Measurements from ENCODE around the gene CACNA2D1.

CACNA2D1 gene

GRCh38 chr7:81925530-81925929 lies 518.0 kb downstream of the CACNA2D1 start:
- no peak overlapping the region for H4K91ac ChIP-seq (ENCODE audit: low read depth, low read length, poor library complexity)
- DNase-seq (ENCODE audit: low spot score), result no peak
- no peaks in the 10 kb centered on the region for H3K9me3 ChIP-seq (replicated peaks in 1 of 2; ENCODE audit: control insufficient read depth in 2 of 2, insufficient read depth in 1 of 2, low read depth in 1 of 2, low read length in 2 of 2)
- H4K8ac ChIP-seq (ENCODE audit: low read depth, low read length), result no peak overlapping the region
- H3K9ac ChIP-seq (ENCODE audit: low read depth, low read length, poor library complexity), result no peak overlapping the region
- no peak overlapping the region for H2BK12ac ChIP-seq (ENCODE audit: low read length)
- no peak overlapping the region for H3K18ac ChIP-seq (ENCODE audit: low read length)
- H3K27ac ChIP-seq (replicated peaks; ENCODE audit: low read length), result no peak overlapping the region
- no peak overlapping the region for H2AFZ ChIP-seq (ENCODE audit: low read length)
- no peak overlapping the region for H3K23ac ChIP-seq (ENCODE audit: low read depth, low read length, poor library complexity)
- no peaks in the 10 kb centered on the region for H3K27me3 ChIP-seq (ENCODE audit: control insufficient read depth in 3 of 3, insufficient read depth in 3 of 3, low read depth in 1 of 3, low read length in 3 of 3)
- H3K4me3 ChIP-seq (ENCODE audit: low read length in 2 of 2), result no peak overlapping the region
- no peak overlapping the region for H3K4me2 ChIP-seq (ENCODE audit: insufficient read depth, low read length, poor library complexity, severe bottlenecking)
- H3K36me3 ChIP-seq (replicated peaks in 1 of 2; ENCODE audit: control insufficient read depth in 2 of 2, insufficient read depth in 2 of 2, low read length in 2 of 2), result no peaks in the 10 kb centered on the region
- no peak overlapping the region for H2BK5ac ChIP-seq (ENCODE audit: low read length)
- H3K4me1 ChIP-seq (ENCODE audit: control insufficient read depth in 2 of 2, insufficient read depth in 1 of 2, low read depth in 1 of 2, low read length in 2 of 2), result peaks cover 1 to 12% of the 10 kb centered on the region in 2 donors
- no peak overlapping the region for H2BK15ac ChIP-seq (ENCODE audit: low read length)
- H2AK5ac ChIP-seq (ENCODE audit: low read depth, low read length), result no peak overlapping the region
- H3K79me1 ChIP-seq (ENCODE audit: low read depth, low read length), result no peaks in the 10 kb centered on the region
- WGBS, 2 donors (ENCODE audit: extremely low coverage in 2 of 2, insufficient read length in 2 of 2, insufficient replicate concordance in 1 of 2), result no CpG with 5 or more reads among the region's 3 CpGs
- no peak overlapping the region for H3K14ac ChIP-seq (ENCODE audit: low read length)
- no peak overlapping the region for H2BK120ac ChIP-seq (ENCODE audit: low read depth, low read length)
- H3K4ac ChIP-seq (ENCODE audit: low read length), result no peak overlapping the region

GRCh38 chr7:81924494-81924893 lies 519.1 kb downstream of the CACNA2D1 start:
- Histone ChIP-seq H3K4me1 (ENCODE audit: control insufficient read depth in 2 of 2, insufficient read depth in 1 of 2, low read depth in 1 of 2, low read length in 2 of 2) (peaks cover 1 to 12% of the 10 kb centered on the region in 2 donors), H3K4me2 (ENCODE audit: insufficient read depth, low read length, poor library complexity, severe bottlenecking) (no peak overlapping the region), H2BK15ac (ENCODE audit: low read length) (no peak overlapping the region), H3K9ac (ENCODE audit: low read depth, low read length, poor library complexity) (no peak overlapping the region), H4K91ac (ENCODE audit: low read depth, low read length, poor library complexity) (no peak overlapping the region), H3K4ac (ENCODE audit: low read length) (no peak overlapping the region), H3K14ac (ENCODE audit: low read length) (no peak overlapping the region), H4K8ac (ENCODE audit: low read depth, low read length) (no peak overlapping the region), H3K79me1 (ENCODE audit: low read depth, low read length) (no peaks in the 10 kb centered on the region), H2AK5ac (ENCODE audit: low read depth, low read length) (no peak overlapping the region), H3K36me3 (replicated peaks in 1 of 2; ENCODE audit: control insufficient read depth in 2 of 2, insufficient read depth in 2 of 2, low read length in 2 of 2) (no peaks in the 10 kb centered on the region), H3K4me3 (ENCODE audit: low read length in 2 of 2) (no peak overlapping the region), H3K27ac (replicated peaks; ENCODE audit: low read length) (no peak overlapping the region), H2BK12ac (ENCODE audit: low read length) (no peak overlapping the region), H2AFZ (ENCODE audit: low read length) (no peak overlapping the region), H3K27me3 (ENCODE audit: control insufficient read depth in 3 of 3, insufficient read depth in 3 of 3, low read depth in 1 of 3, low read length in 3 of 3) (no peaks in the 10 kb centered on the region), H3K18ac (ENCODE audit: low read length) (no peak overlapping the region), H2BK120ac (ENCODE audit: low read depth, low read length) (no peak overlapping the region), H3K23ac (ENCODE audit: low read depth, low read length, poor library complexity) (no peak overlapping the region), H2BK5ac (ENCODE audit: low read length) (no peak overlapping the region), H3K9me3 (replicated peaks in 1 of 2; ENCODE audit: control insufficient read depth in 2 of 2, insufficient read depth in 1 of 2, low read depth in 1 of 2, low read length in 2 of 2) (peaks cover under 1 to 5% of the 10 kb centered on the region in 2 donors)
- DNase-seq (ENCODE audit: low spot score), result no peak
- no CpG with 5 or more reads among the region's 2 CpGs for WGBS, 2 donors (ENCODE audit: extremely low coverage in 2 of 2, insufficient read length in 2 of 2, insufficient replicate concordance in 1 of 2)

GRCh38 chr7:81919494-81919893 lies 524.1 kb downstream of the CACNA2D1 start:
- H3K18ac ChIP-seq (ENCODE audit: low read length), result peak overlapping the region; percentile 89
- no peak overlapping the region for H4K91ac ChIP-seq (ENCODE audit: low read depth, low read length, poor library complexity)
- H2BK15ac ChIP-seq (ENCODE audit: low read length), result no peak overlapping the region
- H3K27ac ChIP-seq (replicated peaks; ENCODE audit: low read length), result no peak overlapping the region
- H2BK12ac ChIP-seq (ENCODE audit: low read length), result peak overlapping the region; percentile 98
- no peak overlapping the region for H3K4me3 ChIP-seq (ENCODE audit: low read length in 2 of 2)
- peak overlapping the region; percentile 100 for H3K14ac ChIP-seq (ENCODE audit: low read length)
- no peak overlapping the region for H4K8ac ChIP-seq (ENCODE audit: low read depth, low read length)
- H3K4me1 ChIP-seq (ENCODE audit: control insufficient read depth in 2 of 2, insufficient read depth in 1 of 2, low read depth in 1 of 2, low read length in 2 of 2), result peaks cover 0 to 10% of the 10 kb centered on the region in 2 donors
- no peak overlapping the region for H3K9ac ChIP-seq (ENCODE audit: low read depth, low read length, poor library complexity)
- no peak overlapping the region for H3K4me2 ChIP-seq (ENCODE audit: insufficient read depth, low read length, poor library complexity, severe bottlenecking)
- H2BK120ac ChIP-seq (ENCODE audit: low read depth, low read length), result no peak overlapping the region
- no peak overlapping the region for H2BK5ac ChIP-seq (ENCODE audit: low read length)
- no peak overlapping the region for H2AFZ ChIP-seq (ENCODE audit: low read length)
- peak overlapping the region; percentile 85 for H3K23ac ChIP-seq (ENCODE audit: low read depth, low read length, poor library complexity)
- no peak overlapping the region for H2AK5ac ChIP-seq (ENCODE audit: low read depth, low read length)
- no peaks in the 10 kb centered on the region for H3K27me3 ChIP-seq (ENCODE audit: control insufficient read depth in 3 of 3, insufficient read depth in 3 of 3, low read depth in 1 of 3, low read length in 3 of 3)
- no peak for DNase-seq (ENCODE audit: low spot score)
- no peaks in the 10 kb centered on the region for H3K36me3 ChIP-seq (replicated peaks in 1 of 2; ENCODE audit: control insufficient read depth in 2 of 2, insufficient read depth in 2 of 2, low read length in 2 of 2)
- H3K79me1 ChIP-seq (ENCODE audit: low read depth, low read length), result peaks cover under 1% of the 10 kb centered on the region
- H3K4ac ChIP-seq (ENCODE audit: low read length), result peak overlapping the region; percentile 53
- H3K9me3 ChIP-seq (replicated peaks in 1 of 2; ENCODE audit: control insufficient read depth in 2 of 2, insufficient read depth in 1 of 2, low read depth in 1 of 2, low read length in 2 of 2), result peaks cover 2 to 5% of the 10 kb centered on the region in 2 donors
- no CpG with 5 or more reads among the region's 3 CpGs for WGBS, 2 donors (ENCODE audit: extremely low coverage in 2 of 2, insufficient read length in 2 of 2, insufficient replicate concordance in 1 of 2)

- Histone ChIP-seq H3K23ac (ENCODE audit: low read depth, low read length, poor library complexity) (no peak overlapping the region), H3K4me3 (ENCODE audit: low read length in 2 of 2) (no peak overlapping the region), H2AFZ (ENCODE audit: low read length) (no peak overlapping the region), H3K79me1 (ENCODE audit: low read depth, low read length) (no peaks in the 10 kb centered on the region), H3K4ac (ENCODE audit: low read length) (no peak overlapping the region), H3K9ac (ENCODE audit: low read depth, low read length, poor library complexity) (no peak overlapping the region), H3K14ac (ENCODE audit: low read length) (no peak overlapping the region), H4K8ac (ENCODE audit: low read depth, low read length) (no peak overlapping the region), H2BK5ac (ENCODE audit: low read length) (no peak overlapping the region), H3K9me3 (replicated peaks in 1 of 2; ENCODE audit: control insufficient read depth in 2 of 2, insufficient read depth in 1 of 2, low read depth in 1 of 2, low read length in 2 of 2) (no peaks in the 10 kb centered on the region), H2AK5ac (ENCODE audit: low read depth, low read length) (no peak overlapping the region), H3K4me2 (ENCODE audit: insufficient read depth, low read length, poor library complexity, severe bottlenecking) (no peak overlapping the region), H3K18ac (ENCODE audit: low read length) (no peak overlapping the region), H4K91ac (ENCODE audit: low read depth, low read length, poor library complexity) (no peak overlapping the region), H3K36me3 (replicated peaks in 1 of 2; ENCODE audit: control insufficient read depth in 2 of 2, insufficient read depth in 2 of 2, low read length in 2 of 2) (no peaks in the 10 kb centered on the region), H2BK12ac (ENCODE audit: low read length) (no peak overlapping the region), H2BK15ac (ENCODE audit: low read length) (no peak overlapping the region), H2BK120ac (ENCODE audit: low read depth, low read length) (no peak overlapping the region), H3K4me1 (ENCODE audit: control insufficient read depth in 2 of 2, insufficient read depth in 1 of 2, low read depth in 1 of 2, low read length in 2 of 2) (no peaks in the 10 kb centered on the region), H3K27me3 (ENCODE audit: control insufficient read depth in 3 of 3, insufficient read depth in 3 of 3, low read depth in 1 of 3, low read length in 3 of 3) (no peaks in the 10 kb centered on the region), H3K27ac (replicated peaks; ENCODE audit: low read length) (no peak overlapping the region)
- WGBS, 2 donors (ENCODE audit: extremely low coverage in 2 of 2, insufficient read length in 2 of 2, insufficient replicate concordance in 1 of 2), result no CpG with 5 or more reads among the region's 2 CpGs
- DNase-seq (ENCODE audit: low spot score), result no peak
These were observed 535.4 kb downstream of the CACNA2D1 start for GRCh38 chr7:81908220-81908619.
